LNCAP (cell line): ENCODE data around the gene RAB7B.

Source experiments
- CTCF ChIP-seq: fragments of 450-650 bp; IDR thresholded peaks from 2 replicates; pipeline ENCODE4 v1.5.1; 2017; ENCODE audit warnings: mild to moderate bottlenecking

RAB7B gene

GRCh38 chr1:205932776-205933175 lies 70.4 kb downstream of the RAB7B start:
- no peak for TF ChIP-seq CTCF

- TF ChIP-seq CTCF, result no peak
Observed at GRCh38 chr1:205930799-205931281, 72.4 kb downstream of the RAB7B start.

GRCh38 chr1:205930195-205930577 lies 73.0 kb downstream of the RAB7B start:
- no peak for TF ChIP-seq CTCF

- no peak for TF ChIP-seq CTCF
Observed at GRCh38 chr1:205929496-205930194, 73.5 kb downstream of the RAB7B start.

GRCh38 chr1:205928317-205928716 lies 74.9 kb downstream of the RAB7B start:
- no peak for TF ChIP-seq CTCF

- TF ChIP-seq CTCF, result no peak
Observed at GRCh38 chr1:205927676-205928075, 75.5 kb downstream of the RAB7B start.

GRCh38 chr1:205927247-205927646 lies 75.9 kb downstream of the RAB7B start:
- TF ChIP-seq CTCF, result no peak
